Fibroblast of peridontal ligament (primary cell): ENCODE measurements around the gene CAPG.
"Not testable (repeated sequence)": the region's sequence is repeated elsewhere in the genome, so short reads cannot be mapped to it uniquely, and the experiment has no call there.

Experiments
- DNase-seq: peaks from one replicate; pipeline ENCODE4 v3.0.0-alpha.2; 2010; ENCODE audit errors: extremely low read depth

CAPG gene

GRCh38 chr2:85409845-85410583 is at the start of gene CAPG:
TSS of gene CAPG (minus strand) at chr2:85410366. CDS start at chr2:85402145, 8,221 bp downstream.
- DNase-seq: no peak

- peak; percentile 55 for DNase-seq
Measured at GRCh38 chr2:85459771-85460170, 49.6 kb upstream of the CAPG start.

- DNase-seq: no peak
Measured at GRCh38 chr2:85458601-85459563, 48.7 kb upstream of the CAPG start.

GRCh38 chr2:85457877-85458316 is 47.7 kb upstream of the CAPG start:
- no peak for DNase-seq

- DNase-seq: no peak
Measured at GRCh38 chr2:85457043-85457442, 46.9 kb upstream of the CAPG start.

GRCh38 chr2:85455552-85456090 is 45.5 kb upstream of the CAPG start:
- no peak for DNase-seq

- DNase-seq: no peak
Measured at GRCh38 chr2:85453571-85453970, 43.4 kb upstream of the CAPG start.

GRCh38 chr2:85452237-85452636 is 42.1 kb upstream of the CAPG start:
- DNase-seq: no peak

- DNase-seq: no peak
Measured at GRCh38 chr2:85449214-85449588, 39.0 kb upstream of the CAPG start.

- no peak for DNase-seq
Measured at GRCh38 chr2:85448461-85449213, 38.5 kb upstream of the CAPG start.

- DNase-seq: no peak
Measured at GRCh38 chr2:85447222-85447585, 37.0 kb upstream of the CAPG start.

- no peak for DNase-seq
Measured at GRCh38 chr2:85446296-85447221, 36.4 kb upstream of the CAPG start.

GRCh38 chr2:85445316-85446295 is 35.4 kb upstream of the CAPG start:
- DNase-seq: peak; percentile 92

- peak; percentile 49 for DNase-seq
Measured at GRCh38 chr2:85444629-85445172, 34.5 kb upstream of the CAPG start.

- DNase-seq: no peak
Measured at GRCh38 chr2:85441864-85442263, 31.7 kb upstream of the CAPG start.

GRCh38 chr2:85440729-85441128 is 30.6 kb upstream of the CAPG start:
- no peak for DNase-seq

- no peak for DNase-seq
Measured at GRCh38 chr2:85439986-85440385, 29.8 kb upstream of the CAPG start.

GRCh38 chr2:85439569-85439968 is 29.4 kb upstream of the CAPG start:
- DNase-seq: not testable (repeated sequence)

GRCh38 chr2:85439025-85439472 is 28.9 kb upstream of the CAPG start:
- no peak for DNase-seq
